Measurements from ENCODE around the gene TSEN2. TPM values are rescaled to one million over a fixed set of nuclear protein-coding genes. Genes with fewer than 3 reads are reported as not detected.
A peak's percentile ranks its signal among the peaks of the same experiment; 100 is the strongest.

TSEN2 gene
- total and polyA plus RNA-seq, 2 of the 13 experiments (the other 11 are each of a cell fraction or from before 2014, with no cell fraction given) = 11.0 to 17.3 TPM

GRCh38 chr3:12484198-12484982, at the start of gene TSEN2 (continued):
- TF ChIP-seq KDM5A (IDR thresholded peaks at IDR 0.05; ENCODE audit: borderline replicate concordance, low read length) (peak; percentile 61; the same call in 1 of the 2 replicates), ZNF460 (CRISPR knock-in tag; IDR thresholded peaks at IDR 0.05; ENCODE audit: borderline replicate concordance) (no peak), MTF2 (CRISPR knock-in tag; IDR thresholded peaks at IDR 0.05; ENCODE audit: borderline replicate concordance) (peak; percentile 26; the same call in 1 of the 2 replicates), NCOA1 (CRISPR knock-in tag; IDR thresholded peaks at IDR 0.05) (peak; percentile 75; the same call in 1 of the 2 replicates), ZNF850 (CRISPR knock-in tag; conservative IDR thresholded peaks at IDR 0.05) (no peak), TAF1 (CRISPR knock-in tag; IDR thresholded peaks at IDR 0.05) (peak; percentile 81), TEAD2 (CRISPR knock-in tag; IDR thresholded peaks at IDR 0.05) (no peak), ZBTB46 (CRISPR knock-in tag; IDR thresholded peaks at IDR 0.05; ENCODE audit: borderline replicate concordance) (no peak), ZNF720 (CRISPR knock-in tag; IDR thresholded peaks at IDR 0.05) (no peak), POLR2G (IDR thresholded peaks at IDR 0.05; ENCODE audit: low read depth, low read length) (peak; percentile 84), DMTF1 (CRISPR knock-in tag; IDR thresholded peaks at IDR 0.05) (no peak), FOXO1 (CRISPR knock-in tag; IDR thresholded peaks at IDR 0.05) (no peak), HNRNPL (IDR thresholded peaks at IDR 0.05; ENCODE audit: low read depth, low read length) (no peak), MED13 (CRISPR knock-in tag; IDR thresholded peaks at IDR 0.05) (no peak), ELF3 (CRISPR knock-in tag; IDR thresholded peaks at IDR 0.05) (peak; percentile 39; the same call in 1 of the 2 replicates), ZUFSP (CRISPR knock-in tag; IDR thresholded peaks at IDR 0.05; ENCODE audit: borderline replicate concordance) (no peak), ZNF280B (CRISPR knock-in tag; IDR thresholded peaks at IDR 0.05; ENCODE audit: borderline replicate concordance) (peak; percentile 39; the same call in 1 of the 2 replicates), ZBTB2 (CRISPR knock-in tag; IDR thresholded peaks at IDR 0.05; ENCODE audit: low read depth) (0 out of 2 replicates have a peak, but pooled peaks have one; percentile 55), RAD51 (IDR thresholded peaks at IDR 0.05; ENCODE audit: borderline replicate concordance) (peak; percentile 40; the same call in 1 of the 2 replicates), KDM3A (CRISPR knock-in tag; IDR thresholded peaks at IDR 0.05; ENCODE audit: low read depth) (no peak), PCBP2 (optimal IDR thresholded peaks at IDR 0.05; ENCODE audit: low read depth, low read length, poor library complexity, severe bottlenecking) (no peak)
